NCI-H748 (cell line): ENCODE results near the gene POU5F1.

Experiments
- DNase-seq: peaks from one replicate; lab custom pipeline; 2025; ENCODE audit not compliant: unreplicated experiment; lab: John Stamatoyannopoulos, UW

POU5F1 gene

GRCh38 chr6:31144296-31144969, 26.0 kb downstream of the POU5F1 start:
- no peak for DNase-seq

- DNase-seq = no peak
Measured at GRCh38 chr6:31143148-31143547, 27.3 kb downstream of the POU5F1 start.

DNA sequence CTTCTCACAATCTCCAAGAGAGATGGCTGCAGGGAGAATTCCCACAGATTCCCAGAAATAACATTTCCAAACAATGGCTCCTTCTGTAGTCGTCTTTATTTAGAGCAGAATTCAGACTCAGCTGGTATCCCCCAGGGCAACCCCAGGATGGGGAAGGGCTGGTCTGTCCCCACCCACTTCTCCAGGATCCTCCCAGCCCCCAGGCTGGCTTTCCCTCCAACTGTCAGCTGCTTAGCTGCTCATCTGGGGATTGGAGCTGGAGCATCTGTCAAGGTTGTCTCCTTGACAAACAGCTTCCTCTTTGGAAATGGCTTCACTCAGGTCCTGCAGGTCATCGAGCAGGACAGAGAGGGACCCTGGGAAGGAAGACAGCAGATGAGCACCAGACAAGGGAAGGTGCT, 28.1 kb downstream of the POU5F1 start:
- DNase-seq = no peak

DNA sequence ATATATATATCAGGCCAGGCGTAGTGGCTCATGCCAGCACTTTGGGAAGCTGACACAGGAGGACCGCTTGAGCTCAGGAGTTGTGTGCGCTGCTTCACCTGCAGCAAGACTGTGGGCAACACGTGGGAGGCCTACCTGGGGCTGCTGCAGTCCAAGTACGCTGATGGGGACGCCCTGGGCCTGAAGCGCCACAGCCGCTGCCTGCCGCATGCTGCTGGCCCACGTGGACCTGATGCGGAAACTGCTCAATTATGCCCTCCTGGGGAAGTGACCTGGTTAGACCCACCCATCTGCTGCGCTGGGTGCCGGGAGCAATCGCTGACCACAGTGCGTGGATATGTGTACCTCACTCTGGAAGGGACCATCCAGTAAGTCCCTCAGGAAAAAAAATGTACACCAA, 29.8 kb downstream of the POU5F1 start:
- DNase-seq = no peak

DNA sequence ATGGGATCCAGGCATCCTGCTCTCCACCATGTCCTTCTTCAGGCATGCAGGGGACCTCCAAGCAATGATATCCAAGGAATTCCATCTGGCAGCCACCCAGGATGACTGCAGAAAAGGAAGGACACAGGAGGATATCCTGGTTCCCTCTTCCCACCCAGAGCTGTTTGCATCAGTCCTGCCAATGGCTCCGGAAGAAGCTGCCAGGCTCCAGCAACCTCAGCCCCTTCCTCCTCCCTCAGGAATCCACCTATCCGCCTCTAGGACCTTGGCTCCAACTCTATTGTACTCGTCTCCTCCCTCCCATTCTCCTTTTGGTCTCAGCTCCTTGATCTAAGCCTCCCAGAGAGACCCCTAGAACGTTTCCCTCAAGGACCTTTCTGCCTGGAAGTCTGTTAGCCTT, 30.9 kb downstream of the POU5F1 start:
- no peak for DNase-seq

GRCh38 chr6:31138982-31139381, 31.5 kb downstream of the POU5F1 start, which contains the start of gene PSORS1C2:
Gene PSORS1C2 (minus strand): TSS chr6:31139066. CDS start chr6:31139026, 40 bp downstream.
- no peak for DNase-seq

DNA sequence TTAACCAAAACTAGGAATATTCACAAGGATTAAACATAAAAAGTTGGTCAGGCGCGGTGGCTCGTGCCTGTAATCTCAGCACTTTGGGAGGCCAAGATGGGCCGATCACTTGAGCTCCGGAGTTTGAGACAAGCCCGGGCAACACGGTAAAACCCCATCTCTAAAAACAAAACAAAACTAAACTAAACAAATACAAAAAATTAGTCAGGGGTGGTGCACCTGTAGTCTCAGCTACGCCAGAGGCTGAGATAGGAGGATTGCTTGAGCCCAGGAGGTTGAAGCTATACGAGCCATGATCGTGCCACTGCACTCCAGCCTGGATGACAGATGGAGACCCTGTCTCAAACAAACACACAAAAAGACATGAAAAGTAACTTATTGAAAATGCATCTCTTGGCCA, 34.8 kb downstream of the POU5F1 start:
- no peak for DNase-seq

GRCh38 chr6:31132806-31133205, 37.7 kb downstream of the POU5F1 start:
- DNase-seq = no peak

DNA sequence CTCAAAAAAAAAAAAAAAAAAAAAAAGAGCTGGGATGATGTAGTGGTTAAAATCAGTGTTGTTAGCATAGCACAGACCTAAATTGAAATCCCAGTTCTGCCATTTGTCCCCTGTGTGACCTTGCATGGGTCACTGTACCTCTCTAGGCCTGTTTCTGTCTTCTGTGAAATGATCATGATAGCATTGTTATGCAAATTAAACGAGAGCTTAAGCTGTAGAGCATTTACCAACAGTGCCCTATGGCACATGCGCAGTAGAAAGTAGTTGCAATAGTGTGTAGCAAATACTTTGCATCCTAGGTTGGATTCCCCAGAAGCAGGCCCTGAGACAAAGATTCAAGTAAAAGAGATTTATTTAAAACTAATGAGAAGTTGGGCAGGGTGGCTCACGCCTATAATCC, 38.9 kb downstream of the POU5F1 start:
- DNase-seq = no peak

GRCh38 chr6:31130751-31131150, 39.7 kb downstream of the POU5F1 start:
- no peak for DNase-seq

DNA sequence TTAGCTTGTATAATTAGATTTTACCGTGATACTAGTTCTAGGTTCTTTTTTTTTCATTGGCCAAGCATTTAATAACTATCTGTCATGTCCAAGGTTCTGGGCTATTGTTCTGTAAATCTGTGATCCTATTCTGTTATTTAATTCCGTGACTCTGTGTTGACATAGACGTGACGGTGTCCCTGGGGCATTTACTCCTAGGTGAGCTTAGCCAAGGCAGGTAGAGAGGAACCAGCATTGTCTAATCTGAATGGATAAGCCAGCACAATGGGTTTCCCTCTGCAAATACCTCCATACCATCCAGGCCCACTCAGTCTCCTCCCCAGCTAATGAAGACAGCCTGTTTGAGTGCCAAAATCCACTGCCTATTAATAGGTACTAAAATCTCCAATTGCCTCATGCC, 41.4 kb downstream of the POU5F1 start:
- peak; percentile 15 for DNase-seq

DNA sequence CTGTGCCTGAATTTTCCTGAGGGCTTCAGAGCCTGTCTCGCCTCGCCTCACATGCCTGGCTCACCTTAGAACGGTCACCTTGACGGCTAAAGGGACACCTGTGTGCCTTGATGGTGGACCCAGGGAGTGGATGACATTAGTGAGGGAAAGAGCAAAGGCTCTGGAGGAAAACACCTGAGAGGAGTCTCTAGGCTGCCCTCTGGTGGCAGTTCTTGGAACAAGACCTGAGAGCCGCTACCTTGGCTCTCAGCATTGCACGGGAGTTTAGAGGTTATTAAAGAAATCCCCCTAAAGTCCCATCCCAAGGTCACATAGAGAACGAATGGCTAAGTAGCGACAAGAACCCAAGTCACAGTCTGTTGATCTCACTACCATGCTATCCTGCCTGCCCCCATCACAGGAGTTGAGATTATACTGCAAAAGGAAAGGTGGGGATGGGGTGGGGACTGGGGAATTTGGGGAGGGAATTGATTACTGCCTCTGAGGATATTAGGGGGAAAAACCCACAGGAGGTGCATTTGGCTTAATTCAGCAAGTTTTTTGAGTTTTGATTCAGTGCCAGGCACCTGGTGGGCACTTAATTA, 42.3 kb downstream of the POU5F1 start:
- peak; percentile 73 for DNase-seq

- no peak for DNase-seq
Measured at GRCh38 chr6:31126396-31127175, 43.9 kb downstream of the POU5F1 start.

- no peak for DNase-seq
Measured at GRCh38 chr6:31125586-31126363, 44.7 kb downstream of the POU5F1 start.

GRCh38 chr6:31125162-31125561, 45.3 kb downstream of the POU5F1 start:
- DNase-seq = no peak

GRCh38 chr6:31122791-31123706, 47.4 kb downstream of the POU5F1 start:
- DNase-seq = peak; percentile 13

DNA sequence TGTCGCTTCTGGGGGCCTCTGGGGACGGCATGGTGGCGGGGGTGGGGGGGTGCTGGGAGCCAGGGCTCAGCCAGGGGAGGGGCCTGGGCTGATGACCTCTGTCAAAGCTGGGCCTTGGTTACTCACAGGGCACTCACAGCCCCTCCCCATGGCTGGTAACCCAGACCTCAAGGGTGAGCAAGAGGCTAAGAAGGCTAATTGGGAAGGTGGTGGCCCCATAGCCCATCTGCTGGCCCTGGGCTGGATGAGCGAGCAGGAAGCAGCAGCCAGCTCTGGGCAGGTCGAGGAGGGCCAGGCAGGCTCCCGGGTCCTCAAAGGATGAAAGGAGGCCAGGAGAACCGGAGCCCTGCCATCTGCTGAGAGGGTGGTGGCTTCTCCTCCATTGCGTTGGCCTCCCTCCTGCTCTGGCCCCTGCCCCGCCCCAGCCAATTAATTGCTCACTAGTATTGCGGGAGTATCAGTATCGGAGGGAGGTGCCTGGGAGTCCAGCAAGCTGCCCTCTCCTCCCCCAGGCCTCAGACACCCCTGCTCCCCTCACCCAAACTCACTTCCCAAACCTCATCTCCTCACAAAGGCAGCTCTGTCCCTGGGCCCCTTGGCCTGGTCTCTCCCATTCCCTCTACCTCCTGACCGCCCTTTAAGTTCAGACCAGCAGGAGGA, 49.2 kb downstream of the POU5F1 start:
- no peak for DNase-seq

DNA sequence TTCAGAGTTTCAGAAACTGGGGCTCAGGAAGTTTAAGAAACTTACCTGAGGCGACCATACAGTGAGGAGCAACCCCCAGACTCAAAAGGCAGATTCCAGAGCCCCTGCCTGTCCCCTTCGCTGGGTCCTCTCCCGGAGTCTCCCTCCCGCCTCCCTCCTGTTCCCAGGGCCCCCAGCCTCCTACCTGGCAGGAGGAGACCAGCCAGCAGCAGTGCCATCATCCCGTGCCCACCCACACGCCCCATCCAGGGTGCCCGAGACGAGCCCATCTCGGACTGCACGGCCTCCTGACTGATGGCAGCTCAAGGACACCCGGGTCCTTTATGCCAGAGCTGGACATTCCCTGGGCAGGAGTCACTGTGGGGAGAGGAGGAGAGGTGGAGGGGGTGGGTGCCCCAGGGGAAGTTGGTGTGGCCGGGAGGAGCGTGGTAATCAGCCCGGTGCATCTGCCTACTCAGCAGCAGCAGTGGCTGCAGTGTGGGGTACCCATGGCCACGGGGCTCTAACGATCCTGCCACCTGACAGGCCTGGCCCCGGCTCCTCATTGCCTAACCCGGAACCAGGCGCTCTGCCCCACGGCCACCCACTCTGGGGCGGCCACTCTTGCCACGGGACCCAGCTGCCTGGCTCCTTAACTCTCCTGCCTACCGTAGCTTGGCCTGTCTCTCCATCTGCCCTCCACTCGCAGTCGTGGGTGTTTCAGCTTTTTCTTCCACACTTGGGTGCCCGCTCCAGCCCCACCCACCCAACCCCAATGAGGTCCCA, 50.1 kb downstream of the POU5F1 start, which contains the start of gene CDSN:
TSS of gene CDSN (minus strand) at position 296 of the 765 bp plus-strand sequence. CDS start at position 269, 27 bp downstream.
- DNase-seq = no peak

GRCh38 chr6:31118178-31118577, 52.3 kb downstream of the POU5F1 start:
- no peak for DNase-seq
